ENCODE measurements around the gene TRAFD1.

- TF ChIP-seq CTCF (IDR thresholded peaks at IDR 0.05; ENCODE audit: low read depth, low read length) (no peak), POLR2A (IDR thresholded peaks at IDR 0.05; ENCODE audit: extremely low read depth, insufficient read length) (no peak), MAX (IDR thresholded peaks at IDR 0.05; ENCODE audit: low read depth, low read length) (0 out of 2 replicates have a peak, but pooled peaks have one; percentile 5)
Measured at GRCh38 chr12:112169966-112170365, 44.6 kb downstream of the TRAFD1 start.
